ENCODE measurements around the gene SPATC1L.

DNA sequence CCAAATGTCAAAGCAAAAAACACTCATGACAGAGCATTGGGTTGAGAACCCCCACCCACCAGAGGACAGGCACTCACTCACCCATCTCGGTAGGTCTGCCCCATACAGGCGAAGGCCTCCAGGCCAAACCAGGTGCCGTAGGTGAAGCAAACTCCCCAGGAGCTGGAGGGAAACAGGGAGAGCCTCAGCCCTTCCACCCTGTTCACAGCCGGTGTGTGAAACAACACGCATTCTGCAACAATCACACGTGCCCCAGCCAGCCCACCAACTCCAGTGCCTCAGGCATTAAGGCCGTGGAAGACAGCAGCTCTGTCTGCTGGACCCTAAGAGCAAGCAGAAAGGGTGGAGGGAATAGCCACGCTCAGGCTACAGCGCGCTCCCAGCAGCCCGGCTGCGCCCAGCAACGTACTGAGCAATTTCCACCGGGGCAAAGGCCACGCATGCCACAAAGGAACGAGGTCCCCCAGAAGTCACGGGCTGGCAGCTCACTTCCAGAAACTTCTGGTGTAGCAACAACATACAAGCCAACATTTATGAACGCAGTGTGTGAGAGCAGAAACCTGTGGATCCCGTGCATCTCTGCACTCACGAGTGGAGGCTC is 11.4 kb upstream of the SPATC1L start:
- TF ChIP-seq POLR2AphosphoS5 (IDR thresholded peaks at IDR 0.05; ENCODE audit: insufficient read depth in 1 of 2, low read depth in 1 of 2): no peak
- TF ChIP-seq, protein P1, sequence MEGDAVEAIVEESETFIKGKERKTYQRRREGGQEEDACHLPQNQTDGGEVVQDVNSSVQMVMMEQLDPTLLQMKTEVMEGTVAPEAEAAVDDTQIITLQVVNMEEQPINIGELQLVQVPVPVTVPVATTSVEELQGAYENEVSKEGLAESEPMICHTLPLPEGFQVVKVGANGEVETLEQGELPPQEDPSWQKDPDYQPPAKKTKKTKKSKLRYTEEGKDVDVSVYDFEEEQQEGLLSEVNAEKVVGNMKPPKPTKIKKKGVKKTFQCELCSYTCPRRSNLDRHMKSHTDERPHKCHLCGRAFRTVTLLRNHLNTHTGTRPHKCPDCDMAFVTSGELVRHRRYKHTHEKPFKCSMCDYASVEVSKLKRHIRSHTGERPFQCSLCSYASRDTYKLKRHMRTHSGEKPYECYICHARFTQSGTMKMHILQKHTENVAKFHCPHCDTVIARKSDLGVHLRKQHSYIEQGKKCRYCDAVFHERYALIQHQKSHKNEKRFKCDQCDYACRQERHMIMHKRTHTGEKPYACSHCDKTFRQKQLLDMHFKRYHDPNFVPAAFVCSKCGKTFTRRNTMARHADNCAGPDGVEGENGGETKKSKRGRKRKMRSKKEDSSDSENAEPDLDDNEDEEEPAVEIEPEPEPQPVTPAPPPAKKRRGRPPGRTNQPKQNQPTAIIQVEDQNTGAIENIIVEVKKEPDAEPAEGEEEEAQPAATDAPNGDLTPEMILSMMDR (IDR thresholded peaks at IDR 0.05): no peak
- no peak for TF ChIP-seq POLR2A (IDR thresholded peaks at IDR 0.05)
